GM12891 (cell line): ENCODE measurements around the gene CGN.

ENCODE experiments used
- POLR2A ChIP-seq: IDR thresholded peaks from 2 replicates; pipeline ENCODE4 v1.6.1; 2011; ENCODE audit warnings: low read depth, low read length, control low read depth
- POLR2AphosphoS5 ChIP-seq: IDR thresholded peaks from 2 replicates; pipeline ENCODE4 v1.6.1; 2011; ENCODE audit warnings: low read depth, low read length, control low read depth

- TF ChIP-seq POLR2AphosphoS5, result no peak
- no peak for TF ChIP-seq POLR2A
Observed at GRCh38 chr1:151526735-151527525, 15.7 kb downstream of the CGN start.
